Osteoblast (primary cell): Measurements from ENCODE around the gene ELMO1. TPM values are rescaled to one million over a fixed set of nuclear protein-coding genes. Genes with fewer than 3 reads are reported as not detected.

ENCODE experiments used
- DNase-seq: peaks from one replicate; pipeline ENCODE4 v3.0.0; 2011; ENCODE audit warnings: low spot score, mixed read lengths; ENCODE audit not compliant: insufficient read length; ENCODE audit errors: missing footprints
- H2AFZ ChIP-seq: 2 replicates; pipeline ENCODE4 v1.6.0; 2011; ENCODE audit warnings: mild to moderate bottlenecking, low read length
- H3K27ac ChIP-seq: 2 replicates; pipeline ENCODE4 v1.5.1; 2011; ENCODE audit warnings: mild to moderate bottlenecking, low read depth, low read length, moderate library complexity
- H3K27me3 ChIP-seq: 2 replicates; pipeline ENCODE4 v1.6.0; 2012; ENCODE audit warnings: mild to moderate bottlenecking, control low read depth, inconsistent platforms, low read length, moderate library complexity; ENCODE audit not compliant: insufficient read depth
- H3K36me3 ChIP-seq: 2 replicates; pipeline ENCODE4 v1.5.1; 2011; ENCODE audit warnings: mild to moderate bottlenecking, low read length, control low read depth, moderate library complexity; ENCODE audit not compliant: insufficient read depth
- H3K4me1 ChIP-seq: 2 replicates; pipeline ENCODE4 v1.5.1; 2011; ENCODE audit warnings: mild to moderate bottlenecking, low read length, control low read depth, moderate library complexity; ENCODE audit not compliant: insufficient read depth
- H3K4me2 ChIP-seq: 2 replicates; pipeline ENCODE4 v1.6.0; 2011; ENCODE audit warnings: mild to moderate bottlenecking, low read length; ENCODE audit not compliant: insufficient read depth
- H3K4me3 ChIP-seq: fragments of 200-600 bp; sonication (generic); 3 replicates; pipeline ENCODE4 v1.5.1; 2012; ENCODE audit warnings: mild to moderate bottlenecking, low read length, inconsistent platforms; ENCODE audit not compliant: insufficient read depth
- H3K79me2 ChIP-seq: 2 replicates; pipeline ENCODE4 v1.6.0; 2012; ENCODE audit warnings: mild to moderate bottlenecking, low read length, control low read depth, inconsistent platforms; ENCODE audit not compliant: insufficient read depth
- H3K9me3 ChIP-seq: 2 replicates; pipeline ENCODE4 v1.5.1; 2011; ENCODE audit warnings: low read depth, low read length, control low read depth
- H4K20me1 ChIP-seq: 2 replicates; pipeline ENCODE4 v1.6.0; 2012; ENCODE audit warnings: mild to moderate bottlenecking, low read length, control low read depth; ENCODE audit not compliant: insufficient read depth
- CTCF ChIP-seq: IDR thresholded peaks from 2 replicates; pipeline ENCODE4 v1.5.1; 2011; ENCODE audit warnings: mild to moderate bottlenecking, low read depth, low read length, moderate library complexity; ENCODE audit errors: extremely low read depth
- total RNA-seq: library from RNA; depleted of rRNA; stranded (reverse); fragments of >200 nt; gene quantifications from 2 replicates; pipeline ENCODE4 v1.2.3, GENCODE V29; 2012

ELMO1 gene
- total RNA-seq, 1 donor, result 2.2 TPM

- H3K27me3 ChIP-seq, result no peaks in the 10 kb centered on the region
- TF ChIP-seq CTCF, result no peak
- H3K4me3 ChIP-seq, result no peak overlapping the region
- H3K4me1 ChIP-seq, result no peaks in the 10 kb centered on the region
- no peaks in the 10 kb centered on the region for H3K9me3 ChIP-seq
- H3K27ac ChIP-seq, result no peak overlapping the region
- no peak overlapping the region for H3K4me2 ChIP-seq
- H4K20me1 ChIP-seq, result no peaks in the 10 kb centered on the region
- H2AFZ ChIP-seq, result no peak overlapping the region
- H3K79me2 ChIP-seq, result no peaks in the 10 kb centered on the region
- no peak for DNase-seq
- no peaks in the 10 kb centered on the region for H3K36me3 ChIP-seq
Observed at GRCh38 chr7:37330775-37331174, 117.9 kb downstream of the ELMO1 start.

GRCh38 chr7:37329940-37330339 lies 118.7 kb downstream of the ELMO1 start:
- H3K4me3 ChIP-seq, result no peak overlapping the region
- no peak for TF ChIP-seq CTCF
- H2AFZ ChIP-seq, result no peak overlapping the region
- no peaks in the 10 kb centered on the region for H3K79me2 ChIP-seq
- no peaks in the 10 kb centered on the region for H3K9me3 ChIP-seq
- H3K27me3 ChIP-seq, result no peaks in the 10 kb centered on the region
- no peaks in the 10 kb centered on the region for H4K20me1 ChIP-seq
- no peak overlapping the region for H3K27ac ChIP-seq
- no peak for DNase-seq
- no peak overlapping the region for H3K4me2 ChIP-seq
- H3K36me3 ChIP-seq, result no peaks in the 10 kb centered on the region
- no peaks in the 10 kb centered on the region for H3K4me1 ChIP-seq

GRCh38 chr7:37327288-37327687 lies 121.4 kb downstream of the ELMO1 start:
- Histone ChIP-seq H3K27me3 (no peaks in the 10 kb centered on the region), H3K36me3 (no peaks in the 10 kb centered on the region), H3K4me3 (no peak overlapping the region), H3K27ac (no peak overlapping the region), H4K20me1 (no peaks in the 10 kb centered on the region), H3K4me2 (no peak overlapping the region), H3K4me1 (no peaks in the 10 kb centered on the region), H3K79me2 (no peaks in the 10 kb centered on the region), H2AFZ (no peak overlapping the region), H3K9me3 (no peaks in the 10 kb centered on the region)
- no peak for DNase-seq
- TF ChIP-seq CTCF, result no peak

- Histone ChIP-seq H3K36me3 (no peaks in the 10 kb centered on the region), H3K27ac (no peak overlapping the region), H3K4me3 (no peak overlapping the region), H3K27me3 (no peaks in the 10 kb centered on the region), H2AFZ (no peak overlapping the region), H4K20me1 (no peaks in the 10 kb centered on the region), H3K79me2 (no peaks in the 10 kb centered on the region), H3K4me1 (no peaks in the 10 kb centered on the region), H3K4me2 (no peak overlapping the region), H3K9me3 (no peaks in the 10 kb centered on the region)
- no peak for DNase-seq
- no peak for TF ChIP-seq CTCF
Observed at GRCh38 chr7:37323966-37324365, 124.7 kb downstream of the ELMO1 start.
